HepG2 (cell line): ENCODE data around the gene C14orf93. TPM values are rescaled to one million over a fixed set of nuclear protein-coding genes. Genes with fewer than 3 reads are reported as not detected.

ENCODE experiments used
- CAMTA2 ChIP-seq: sonication (generic); formaldehyde crosslinking; IDR thresholded peaks from 2 replicates; pipeline ENCODE4 v1.4.0; 2020; ENCODE audit warnings: mild to moderate bottlenecking, missing genetic modification reagents, borderline replicate concordance
- CBFB ChIP-seq: sonication (generic); formaldehyde crosslinking; IDR thresholded peaks from 2 replicates; pipeline ENCODE4 v1.4.0; 2020; ENCODE audit warnings: missing genetic modification reagents
- CBX1 ChIP-seq: IDR thresholded peaks from one replicate; pipeline ENCODE4 v1.6.1; 2016; ENCODE audit warnings: antibody characterized with exemption, low read depth
- DNMT3B ChIP-seq: conservative IDR thresholded peaks from 2 replicates; pipeline ENCODE4 v1.6.1; 2016; ENCODE audit warnings: missing biosample characterization, control low read depth
- FOXP1 ChIP-seq, 2 experiments: fragments of 450-650 bp in 1 of 2; IDR thresholded peaks; 2 replicates each; pipeline ENCODE4 v1.6.1; 2017 to 2018; ENCODE audit warnings: antibody characterized with exemption in 1 of 2
- HINFP ChIP-seq: sonication (generic); formaldehyde crosslinking; IDR thresholded peaks from 2 replicates; pipeline ENCODE4 v1.4.0; 2020; ENCODE audit warnings: low read depth, mild to moderate bottlenecking, missing genetic modification reagents
- HNRNPH1 ChIP-seq: fragments of 200-400 bp; formaldehyde crosslinking; optimal IDR thresholded peaks from 2 replicates; pipeline ENCODE3; 2017; ENCODE audit warnings: mild to moderate bottlenecking, low read depth, low read length
- KLF9 ChIP-seq: IDR thresholded peaks from 2 replicates; pipeline ENCODE4 v1.6.1; 2016; ENCODE audit warnings: low read depth
- POLR2A ChIP-seq, 2 experiments: IDR thresholded peaks; 2 replicates each; pipeline ENCODE4 v1.6.1; 2011; ENCODE audit warnings: low read depth in 2 of 2, low read length in 2 of 2, mild to moderate bottlenecking in 1 of 2, moderate library complexity in 1 of 2; ENCODE audit not compliant: insufficient read depth in 1 of 2
- SIX4 ChIP-seq: sonication (generic); formaldehyde crosslinking; IDR thresholded peaks from 2 replicates; pipeline ENCODE4 v1.4.0; 2020; ENCODE audit warnings: missing genetic modification reagents
- SRSF4 ChIP-seq: fragments of 200-400 bp; formaldehyde crosslinking; IDR thresholded peaks from one replicate; pipeline ENCODE4 v1.6.1; 2018; ENCODE audit warnings: mild to moderate bottlenecking, low read depth, low read length, moderate library complexity; ENCODE audit not compliant: poor library complexity, severe bottlenecking
- TCF7L2 ChIP-seq: IDR thresholded peaks from 2 replicates; pipeline ENCODE4 v1.6.1; 2011; ENCODE audit warnings: mild to moderate bottlenecking, low read depth, low read length, moderate library complexity
- TRIM24 ChIP-seq: sonication (generic); formaldehyde crosslinking; IDR thresholded peaks from 2 replicates; pipeline ENCODE4 v1.8.0; 2022; ENCODE audit warnings: mild to moderate bottlenecking, missing genetic modification reagents
- ZNF280D ChIP-seq: sonication (generic); formaldehyde crosslinking; IDR thresholded peaks from 2 replicates; pipeline ENCODE4 v1.5.1; 2020; ENCODE audit warnings: mild to moderate bottlenecking, missing genetic modification reagents
- ZNF83 ChIP-seq: sonication (generic); formaldehyde crosslinking; IDR thresholded peaks from 2 replicates; pipeline ENCODE4 v1.4.0; 2020; ENCODE audit warnings: missing genetic modification reagents, mild to moderate bottlenecking, borderline replicate concordance
- ZZZ3 ChIP-seq: sonication (generic); formaldehyde crosslinking; IDR thresholded peaks from 2 replicates; pipeline ENCODE4 v1.4.0; 2020; ENCODE audit warnings: missing genetic modification reagents, mild to moderate bottlenecking, borderline replicate concordance
- polyA plus RNA-seq, 8 experiments: library from polyadenylated mRNA; depleted of rRNA in 3 of 8; stranded (reverse) in 7 of 8; unstranded in 1 of 8; fragments of >200 nt; fragmentation: Illumina TruSeq in 4 of 8; extraction: Trizol in 4 of 8; gene quantifications; 2 replicates each; pipeline versions ENCODE4 v1.2.1 to v1.2.3, GENCODE V29; 2011 to 2016; ENCODE audit warnings: low read depth in 4 of 8, missing spikeins in 1 of 8, mixed read lengths in 1 of 8; ENCODE audit not compliant: insufficient read depth in 1 of 8
- total RNA-seq, 5 experiments: library from RNA; depleted of rRNA; stranded (reverse); fragments of >200 nt; fragmentation: Illumina TruSeq; extraction: Trizol; gene quantifications; 2 replicates each; pipeline ENCODE4 v1.2.3, GENCODE V29; 2016; ENCODE audit warnings: low read depth in 1 of 5
- TF ChIP-seq, protein P1 (sequence below): sonication (generic); formaldehyde crosslinking; IDR thresholded peaks from 2 replicates; pipeline ENCODE4 v1.4.0; 2020; ENCODE audit warnings: missing genetic modification reagents, borderline replicate concordance

C14orf93 gene
- total and polyA plus RNA-seq, 2 of the 13 experiments (the other 11 are each of a cell fraction or from before 2014, with no cell fraction given): 11.4 to 22.5 TPM

DNA sequence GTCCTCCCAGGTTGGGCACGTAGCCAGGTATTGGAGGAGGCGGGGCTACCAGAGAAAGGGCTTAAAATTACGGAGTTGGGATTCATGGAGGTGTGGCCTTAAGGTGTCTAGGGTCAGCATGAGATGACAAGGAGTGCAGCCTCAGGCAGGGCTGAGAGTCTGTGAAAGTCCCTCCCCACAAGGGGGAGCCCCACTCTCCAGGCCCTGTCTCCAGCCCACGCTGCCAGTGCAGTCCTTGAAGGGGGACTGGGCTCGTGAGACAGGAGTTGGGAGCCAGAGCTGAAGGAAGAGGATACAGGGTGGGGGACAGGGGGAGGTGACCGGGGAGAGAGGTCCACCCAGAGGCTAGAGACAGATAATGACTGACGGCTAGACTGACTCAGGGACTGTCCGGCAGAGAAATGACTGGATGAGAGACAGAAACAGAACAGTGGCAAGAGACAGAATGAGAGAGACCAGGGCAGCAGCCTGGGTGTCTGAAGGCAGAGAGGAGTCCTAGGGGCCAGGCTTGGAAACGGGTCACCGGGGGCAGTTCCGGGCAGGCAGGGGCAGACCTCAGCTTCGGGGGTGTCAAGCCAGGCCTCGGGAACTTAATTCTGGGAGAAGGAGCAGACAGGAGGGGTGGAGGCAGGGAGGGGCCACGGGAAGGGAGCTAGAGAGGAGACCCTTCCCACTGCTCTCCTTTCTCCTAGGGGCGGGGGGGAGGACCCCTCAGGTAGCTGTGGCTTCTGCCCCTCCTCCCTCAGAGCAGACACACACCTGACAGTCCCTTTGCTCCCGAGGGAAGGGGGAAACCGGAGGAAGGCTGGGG, 46.4 kb upstream of the C14orf93 start (continued):
- TF ChIP-seq ZNF83 (peak; percentile 91; the same call in 1 of the 2 replicates), HINFP (CRISPR knock-in tag) (0 out of 2 replicates have a peak, but pooled peaks have one; percentile 17), DNMT3B (CRISPR knock-in tag) (no peak; the same call in 1 of the 2 replicates), ZNF280D (CRISPR knock-in tag) (0 out of 2 replicates have a peak, but pooled peaks have one; percentile 13), CBFB (peak; percentile 79; the same call in 1 of the 2 replicates), TRIM24 (no peak), CBX1 (no peak), CAMTA2 (no peak; the same call in 1 of the 2 replicates), SIX4 (CRISPR knock-in tag) (no peak), HNRNPH1 (no peak), POLR2A (IDR thresholded peaks at IDR 0.05; ENCODE audit: insufficient read depth in 1 of 2, low read depth in 2 of 2, low read length in 2 of 2) (no peak), FOXP1 (IDR thresholded peaks at IDR 0.05) (no peak), FOXP1 (CRISPR knock-in tag; IDR thresholded peaks at IDR 0.05) (no peak), TCF7L2 (no peak), SRSF4 (no peak), ZZZ3 (CRISPR knock-in tag) (0 out of 2 replicates have a peak, but pooled peaks have one; percentile 48), KLF9 (no peak)
- TF ChIP-seq, protein P1, sequence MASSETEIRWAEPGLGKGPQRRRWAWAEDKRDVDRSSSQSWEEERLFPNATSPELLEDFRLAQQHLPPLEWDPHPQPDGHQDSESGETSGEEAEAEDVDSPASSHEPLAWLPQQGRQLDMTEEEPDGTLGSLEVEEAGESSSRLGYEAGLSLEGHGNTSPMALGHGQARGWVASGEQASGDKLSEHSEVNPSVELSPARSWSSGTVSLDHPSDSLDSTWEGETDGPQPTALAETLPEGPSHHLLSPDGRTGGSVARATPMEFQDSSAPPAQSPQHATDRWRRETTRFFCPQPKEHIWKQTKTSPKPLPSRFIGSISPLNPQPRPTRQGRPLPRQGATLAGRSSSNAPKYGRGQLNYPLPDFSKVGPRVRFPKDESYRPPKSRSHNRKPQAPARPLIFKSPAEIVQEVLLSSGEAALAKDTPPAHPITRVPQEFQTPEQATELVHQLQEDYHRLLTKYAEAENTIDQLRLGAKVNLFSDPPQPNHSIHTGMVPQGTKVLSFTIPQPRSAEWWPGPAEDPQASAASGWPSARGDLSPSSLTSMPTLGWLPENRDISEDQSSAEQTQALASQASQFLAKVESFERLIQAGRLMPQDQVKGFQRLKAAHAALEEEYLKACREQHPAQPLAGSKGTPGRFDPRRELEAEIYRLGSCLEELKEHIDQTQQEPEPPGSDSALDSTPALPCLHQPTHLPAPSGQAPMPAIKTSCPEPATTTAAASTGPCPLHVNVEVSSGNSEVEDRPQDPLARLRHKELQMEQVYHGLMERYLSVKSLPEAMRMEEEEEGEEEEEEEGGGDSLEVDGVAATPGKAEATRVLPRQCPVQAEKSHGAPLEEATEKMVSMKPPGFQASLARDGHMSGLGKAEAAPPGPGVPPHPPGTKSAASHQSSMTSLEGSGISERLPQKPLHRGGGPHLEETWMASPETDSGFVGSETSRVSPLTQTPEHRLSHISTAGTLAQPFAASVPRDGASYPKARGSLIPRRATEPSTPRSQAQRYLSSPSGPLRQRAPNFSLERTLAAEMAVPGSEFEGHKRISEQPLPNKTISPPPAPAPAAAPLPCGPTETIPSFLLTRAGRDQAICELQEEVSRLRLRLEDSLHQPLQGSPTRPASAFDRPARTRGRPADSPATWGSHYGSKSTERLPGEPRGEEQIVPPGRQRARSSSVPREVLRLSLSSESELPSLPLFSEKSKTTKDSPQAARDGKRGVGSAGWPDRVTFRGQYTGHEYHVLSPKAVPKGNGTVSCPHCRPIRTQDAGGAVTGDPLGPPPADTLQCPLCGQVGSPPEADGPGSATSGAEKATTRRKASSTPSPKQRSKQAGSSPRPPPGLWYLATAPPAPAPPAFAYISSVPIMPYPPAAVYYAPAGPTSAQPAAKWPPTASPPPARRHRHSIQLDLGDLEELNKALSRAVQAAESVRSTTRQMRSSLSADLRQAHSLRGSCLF (CRISPR knock-in tag): no peak
